NCI-H2196 (cell line): ENCODE results near the gene ZNF699.
"Not testable (repeated sequence)": the region's sequence is repeated elsewhere in the genome, so short reads cannot be mapped to it uniquely, and the experiment has no call there.

Experiments used
- DNase-seq: peaks from one replicate; lab custom pipeline; 2025; ENCODE audit not compliant: unreplicated experiment; lab: John Stamatoyannopoulos, UW

ZNF699 gene

DNA sequence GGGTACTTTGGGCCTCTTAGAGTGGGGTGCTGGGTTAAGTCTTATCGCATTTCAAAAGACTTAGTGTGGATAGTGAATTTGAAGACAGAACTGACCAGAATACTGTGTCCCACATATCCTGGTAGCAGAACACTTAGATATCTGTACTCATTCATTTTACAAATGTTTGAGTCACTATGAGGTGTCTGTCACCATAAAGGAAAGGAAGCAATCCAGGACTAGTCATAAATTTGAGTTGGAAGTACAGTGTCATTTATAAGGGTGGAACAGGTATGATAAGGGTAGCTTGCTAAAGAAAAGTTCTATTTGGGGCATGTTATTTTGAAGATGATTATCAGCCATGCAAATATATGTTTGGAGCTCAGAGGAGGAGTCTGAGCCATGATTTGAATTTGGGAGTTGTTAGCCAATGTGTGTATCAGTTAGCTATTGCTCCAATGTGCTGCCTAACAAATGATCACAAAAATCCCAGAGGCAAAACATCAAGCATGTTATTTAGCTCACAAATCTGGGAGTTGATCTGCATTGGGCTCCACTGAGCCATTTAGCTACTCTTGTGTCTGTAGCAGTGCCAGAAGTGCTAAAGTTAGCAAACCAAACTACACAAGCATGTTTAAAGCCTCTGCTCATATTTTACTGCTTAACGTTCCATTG is 20.3 kb downstream of the ZNF699 start:
- DNase-seq = no peak

- not testable (repeated sequence) for DNase-seq
Measured at GRCh38 chr19:9283485-9283884, 26.2 kb downstream of the ZNF699 start.

GRCh38 chr19:9251236-9251635 is 58.4 kb downstream of the ZNF699 start:
- DNase-seq = no peak

- no peak for DNase-seq
Measured at GRCh38 chr19:9250630-9251029, 59.0 kb downstream of the ZNF699 start, which contains the start of gene OR7E24. Gene OR7E24 (plus strand): TSS chr19:9250930. CDS start chr19:9251044, 114 bp downstream.
